HTR-8/SVneo (cell line): ENCODE results near the gene SH2D1B.

Source experiments
- DNase-seq: peaks from one replicate; pipeline ENCODE4 v3.0.0; 2011; ENCODE audit warnings: low spot score, mixed read lengths; ENCODE audit not compliant: insufficient read length
- FAIRE-seq: peaks from 2 replicates; lab custom pipeline; 2011; peaks lifted over from hg19 to GRCh38; lab: Jason Lieb, UNC

The SH2D1B gene

DNA sequence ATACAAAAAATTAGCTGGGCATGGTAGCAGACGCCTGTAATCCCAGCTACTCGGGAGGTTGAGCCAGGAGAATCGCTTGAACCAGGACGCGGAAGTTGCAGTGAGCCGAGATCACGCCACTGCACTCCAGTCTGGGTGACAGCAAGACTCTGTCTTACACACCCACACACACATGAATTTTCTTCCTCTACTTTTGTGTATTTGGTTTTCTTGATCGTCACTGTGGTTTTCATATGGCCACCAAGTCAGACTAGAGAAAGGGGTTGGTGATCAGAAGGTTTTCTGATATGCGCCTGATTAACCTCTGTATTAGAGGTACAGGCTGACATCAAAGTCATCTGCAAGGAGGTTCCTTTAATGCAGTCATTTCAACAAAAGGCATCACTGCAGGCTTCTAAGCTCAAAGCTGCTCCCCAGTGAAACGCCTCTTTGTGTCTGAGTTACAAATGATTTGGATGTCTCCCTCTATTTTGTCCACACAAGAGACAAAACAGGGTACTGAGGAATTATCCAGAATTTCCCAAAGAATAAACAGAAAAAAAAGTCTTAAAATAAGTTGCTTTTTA is 11.1 kb downstream of the SH2D1B start:
- FAIRE-seq: no peak
- no peak for DNase-seq

DNA sequence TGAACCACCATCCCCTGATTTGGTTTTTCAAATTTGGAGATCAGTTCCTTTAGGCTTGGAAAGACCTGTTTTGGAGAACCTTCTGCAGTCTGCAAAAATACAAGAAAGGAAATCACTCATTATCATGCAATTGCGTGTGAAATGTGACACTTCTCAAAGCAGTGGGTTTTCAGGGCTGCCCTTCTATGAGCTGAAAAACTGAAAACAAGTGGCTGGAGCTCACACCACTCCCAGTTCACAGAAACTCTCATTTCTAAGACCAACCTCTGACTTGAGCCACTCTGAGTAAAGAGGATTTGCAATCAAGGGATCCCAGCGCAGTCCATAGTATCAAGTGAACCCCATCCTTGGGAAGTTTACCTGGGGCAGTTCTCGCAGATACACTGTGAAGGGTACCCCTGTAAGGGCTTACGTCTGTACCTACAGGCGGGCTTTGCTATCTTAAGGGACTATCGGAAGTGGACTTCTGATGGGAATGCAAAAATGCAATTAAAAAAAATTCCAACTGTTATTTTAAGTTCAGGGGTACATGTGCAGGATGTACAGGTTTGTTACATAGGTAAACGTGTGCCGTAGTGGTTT is 12.8 kb downstream of the SH2D1B start:
- no peak for DNase-seq
- FAIRE-seq: no peak

GRCh38 chr1:162397943-162398560 is 13.9 kb downstream of the SH2D1B start:
- DNase-seq (no peak), FAIRE-seq (no peak)

- DNase-seq: no peak
- FAIRE-seq: no peak
Measured at GRCh38 chr1:162397039-162397448, 14.9 kb downstream of the SH2D1B start.

DNA sequence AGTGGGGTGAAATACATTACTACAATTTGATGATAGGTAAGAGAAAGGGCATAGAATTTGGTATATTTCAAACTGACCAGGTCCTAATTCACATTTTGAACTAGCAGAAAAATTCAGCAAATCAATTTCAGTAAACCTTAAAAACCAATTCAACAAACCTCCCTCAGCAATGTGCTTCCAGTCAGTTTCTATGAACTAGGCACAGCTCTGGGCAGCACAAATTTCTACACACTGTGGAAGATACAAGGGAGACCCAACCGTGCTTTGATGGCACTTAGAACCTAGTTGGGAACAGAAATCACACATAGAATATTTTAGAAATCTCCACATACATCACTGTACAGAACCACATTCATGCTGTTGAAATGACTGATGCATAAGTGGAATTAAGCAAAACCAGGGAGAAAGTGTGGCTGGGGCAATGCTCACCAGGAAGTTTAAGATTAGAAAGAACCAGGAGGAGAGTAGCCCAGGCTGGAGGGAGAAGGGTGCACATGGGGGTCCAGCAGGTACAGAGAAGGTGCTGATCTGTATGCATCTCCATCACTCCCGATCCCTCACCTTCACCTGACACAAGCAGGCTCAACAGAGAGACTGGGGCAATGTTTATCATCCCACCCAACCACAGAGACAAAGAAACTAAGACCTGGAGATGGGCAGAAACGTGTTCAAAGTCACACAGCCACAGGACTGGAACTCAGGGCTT is 15.6 kb downstream of the SH2D1B start:
- FAIRE-seq (no peak), DNase-seq (no peak)

GRCh38 chr1:162391790-162392563 is 20.0 kb downstream of the SH2D1B start:
- peak; percentile 19 for DNase-seq
- no peak for FAIRE-seq

DNA sequence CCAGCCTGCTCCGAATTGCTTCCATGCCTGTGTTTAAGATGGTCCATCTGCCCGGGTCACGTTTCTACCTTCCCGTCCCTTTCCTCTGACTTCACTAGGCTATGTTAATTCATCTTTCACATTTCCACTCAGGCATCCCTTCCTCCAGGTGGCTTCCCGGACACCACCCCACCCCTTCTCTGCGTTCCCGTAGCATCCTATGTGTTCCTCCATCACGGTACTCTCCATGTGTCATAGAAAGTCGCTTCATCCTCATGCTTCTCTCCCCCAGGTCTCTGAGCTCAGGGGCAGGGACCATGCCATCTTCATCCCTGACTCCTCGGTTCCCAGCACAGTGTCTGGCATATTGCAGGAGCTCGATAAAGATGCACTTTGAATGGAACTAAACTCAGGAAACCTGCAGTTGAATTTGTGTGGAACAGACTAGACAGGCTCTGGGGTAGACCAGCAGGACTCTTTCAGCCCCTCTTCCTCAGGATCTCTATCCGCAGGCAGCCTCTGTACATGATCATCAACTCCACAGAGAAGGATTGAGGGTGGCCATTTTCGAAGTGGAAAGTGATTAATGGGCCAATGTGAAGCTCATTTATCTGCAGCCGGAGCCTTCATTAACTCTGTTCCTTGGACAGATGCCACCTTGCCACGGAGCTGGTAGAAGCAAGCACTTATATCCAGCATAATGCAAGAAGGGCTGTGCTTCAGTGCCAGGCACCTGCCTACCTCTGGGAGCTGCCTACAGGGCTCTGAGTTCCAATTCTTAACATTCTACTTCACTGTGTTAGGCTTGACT is 21.3 kb downstream of the SH2D1B start:
- FAIRE-seq: no peak
- no peak for DNase-seq

DNA sequence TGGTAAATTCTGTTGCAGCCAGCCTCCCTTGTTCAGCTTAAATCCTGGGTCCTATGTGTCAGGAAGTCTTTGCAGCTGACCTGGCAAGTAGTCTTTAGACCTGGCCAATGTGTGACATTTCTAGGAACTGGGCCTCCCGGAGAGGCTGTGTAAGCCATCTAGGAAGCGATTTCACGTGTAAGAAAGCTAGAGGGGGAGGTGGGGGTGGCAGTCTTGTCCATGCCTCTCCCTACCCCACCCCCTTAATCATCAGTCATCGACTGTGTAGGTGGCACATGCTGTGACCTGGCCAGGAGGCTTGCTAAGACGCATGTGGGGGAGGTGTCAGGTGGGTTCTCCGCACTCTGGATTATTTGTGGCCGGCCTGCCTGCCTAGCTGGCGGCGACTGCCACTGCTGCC is 22.0 kb downstream of the SH2D1B start:
- DNase-seq: no peak

DNA sequence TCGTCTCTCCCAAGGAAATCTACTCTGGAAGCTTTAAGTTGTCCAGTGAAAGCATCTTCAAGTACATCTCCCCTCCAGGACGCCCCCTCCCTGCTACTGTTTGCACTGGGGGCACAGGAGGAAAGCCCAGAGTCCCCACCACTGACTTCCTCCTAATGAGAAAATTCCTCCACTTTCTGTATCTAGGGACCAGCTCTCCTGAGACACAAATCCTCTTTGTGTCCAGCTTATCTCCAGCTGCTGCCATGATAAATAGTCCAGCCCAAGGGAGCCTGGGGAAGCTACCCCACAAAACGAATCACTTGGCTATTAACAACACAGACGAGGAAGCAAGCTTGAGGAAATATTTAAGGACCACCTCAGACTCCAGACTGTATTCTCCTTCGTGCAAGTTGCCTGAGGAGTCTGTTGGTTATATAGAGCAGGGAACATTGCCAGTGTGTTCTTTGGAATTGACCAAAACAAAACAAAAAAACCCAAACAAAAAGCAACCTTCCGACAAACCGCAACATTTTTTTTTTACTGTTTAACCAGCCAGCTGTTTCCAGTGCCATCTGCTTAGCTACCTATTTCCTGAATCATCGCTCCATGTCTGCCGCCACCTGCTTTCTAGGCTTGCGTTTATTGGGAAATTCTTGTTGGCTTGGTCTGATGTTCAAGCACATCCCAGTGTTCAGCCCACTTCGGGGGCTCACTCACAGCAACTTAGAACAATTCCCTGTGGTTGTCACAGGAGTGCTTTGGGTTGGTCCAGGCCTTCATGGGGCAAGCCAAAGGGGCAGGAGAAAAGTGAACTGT is 22.7 kb downstream of the SH2D1B start:
- FAIRE-seq (no peak), DNase-seq (no peak)

More for the DNA sequence above, 22.0 kb downstream of the SH2D1B start:
- FAIRE-seq: no peak

GRCh38 chr1:162388615-162389014 is 23.3 kb downstream of the SH2D1B start:
- FAIRE-seq (no peak), DNase-seq (no peak)

GRCh38 chr1:162388083-162388594 is 23.8 kb downstream of the SH2D1B start:
- no peak for FAIRE-seq
- no peak for DNase-seq

- no peak for DNase-seq
- FAIRE-seq: no peak
Measured at GRCh38 chr1:162387226-162388082, 24.5 kb downstream of the SH2D1B start.

GRCh38 chr1:162386292-162387225 is 25.4 kb downstream of the SH2D1B start:
- DNase-seq: no peak
- FAIRE-seq: no peak

DNA sequence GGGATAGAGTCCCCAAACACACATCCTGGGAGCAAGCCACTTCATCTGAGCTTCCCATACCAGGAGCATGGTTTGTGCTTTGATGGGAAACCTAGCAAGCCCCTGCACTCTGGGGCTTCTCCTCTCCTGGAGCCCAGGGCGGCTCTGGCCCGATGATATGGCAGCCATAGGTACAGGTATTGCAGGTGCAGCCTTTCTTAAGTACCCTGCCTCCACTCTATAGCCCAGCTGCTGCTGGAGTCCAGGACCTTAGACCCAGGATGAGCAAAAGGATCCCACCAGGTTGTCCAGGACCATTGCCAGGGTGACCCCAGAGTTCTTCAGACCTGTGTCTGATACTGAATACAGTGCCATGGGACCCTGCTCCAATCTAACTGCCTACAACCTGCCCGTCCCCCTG is 26.2 kb downstream of the SH2D1B start:
- FAIRE-seq (no peak), DNase-seq (no peak)

DNA sequence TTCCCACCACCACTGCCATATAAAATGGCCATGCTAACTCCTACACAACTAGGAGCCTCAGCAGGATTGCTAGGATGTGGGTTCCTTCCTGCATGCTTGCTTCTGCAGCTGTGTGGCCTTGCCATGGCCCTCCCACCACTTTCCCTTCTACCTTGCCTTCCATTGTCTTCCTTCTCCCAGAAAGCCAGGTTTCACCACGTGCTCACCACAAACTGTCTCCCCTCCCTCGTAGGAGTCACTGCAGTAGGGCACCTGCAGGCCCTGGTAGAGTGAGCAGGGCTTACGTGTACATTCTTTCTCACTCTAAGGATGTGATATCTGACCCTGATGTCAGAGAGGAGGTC is 26.7 kb downstream of the SH2D1B start:
- DNase-seq (no peak), FAIRE-seq (no peak)

- no peak for DNase-seq
- FAIRE-seq: no peak
Measured at GRCh38 chr1:162384601-162385279, 27.2 kb downstream of the SH2D1B start.
